ENCODE measurements around the gene ADAMTS19. TPM values are rescaled to one million over a fixed set of nuclear protein-coding genes. Genes with fewer than 3 reads are reported as not detected.

The ADAMTS19 gene
- total and polyA plus RNA-seq, 2 of the 13 experiments (the other 11 are each of a cell fraction or from before 2014, with no cell fraction given) = not detected

- DNase-seq (ENCODE audit: low spot score) = no peak
- H3K4me1 ChIP-seq (ENCODE audit: insufficient read depth, low read length) = no peaks in the 10 kb centered on the region
- H3K27ac ChIP-seq (ENCODE audit: extremely low read length, insufficient read depth, low read length) = no peak overlapping the region
- H3K4me2 ChIP-seq (ENCODE audit: low read depth, low read length) = no peak overlapping the region
- no peaks in the 10 kb centered on the region for H3K27me3 ChIP-seq (ENCODE audit: control insufficient read depth in 1 of 2, insufficient read depth in 2 of 2, low read length in 2 of 2)
- TF ChIP-seq ZBTB1 (CRISPR knock-in tag; IDR thresholded peaks at IDR 0.05; ENCODE audit: borderline replicate concordance) (no peak), ZNF567 (CRISPR knock-in tag; IDR thresholded peaks at IDR 0.05; ENCODE audit: borderline replicate concordance) (no peak), SRSF1 (optimal IDR thresholded peaks at IDR 0.05; ENCODE audit: low read depth, low read length) (no peak)
- intact Hi-C loops (cut with micrococcal nuclease; ENCODE audit: unreplicated experiment) (no loop called here), in situ Hi-C loops (cut with HindIII; ENCODE audit: extremely low pct_ligation_motif_present, low pct_unique_long_range_greater_than_20kb) (no loop called here)
- H3K4me3 ChIP-seq (replicated peaks in 1 of 3; ENCODE audit: insufficient read depth in 1 of 3, low read depth in 2 of 3, low read length in 3 of 3) = no peak overlapping the region
- H2AFZ ChIP-seq (ENCODE audit: low read length) = no peak overlapping the region
- H3K36me3 ChIP-seq (replicated peaks in 1 of 2; ENCODE audit: control insufficient read depth in 1 of 2, insufficient read depth in 2 of 2, low read length in 2 of 2) = no peaks in the 10 kb centered on the region
- H3K9me3 ChIP-seq (ENCODE audit: low read length) = no peaks in the 10 kb centered on the region
- no peak for ATAC-seq
- WGBS (ENCODE audit: low lambda C conversion rate) = 3% methylated on average over 2 of the region's 2 CpGs
- H3K9ac ChIP-seq (ENCODE audit: insufficient read depth, low read depth, low read length) = no peak overlapping the region
- FAIRE-seq = no peak
- POLR2A ChIA-PET = no interaction called here
- no peaks in the 10 kb centered on the region for H3K79me2 ChIP-seq (ENCODE audit: insufficient read depth, low read length)
- BruUV-seq (replicated peaks) = no TSS peak
- no peaks in the 10 kb centered on the region for H4K20me1 ChIP-seq (ENCODE audit: insufficient read depth, low read length)
- CTCF ChIA-PET (ENCODE audit: low intra/inter-chr PET ratio, low total read pairs) = no interaction called here
These were observed 264.1 kb downstream of the ADAMTS19 start for GRCh38 chr5:129724222-129724621.

GRCh38 chr5:129724647-129725046 lies 264.5 kb downstream of the ADAMTS19 start:
- Histone ChIP-seq H3K4me1 (ENCODE audit: insufficient read depth, low read length) (no peaks in the 10 kb centered on the region), H3K27ac (ENCODE audit: extremely low read length, insufficient read depth, low read length) (no peak overlapping the region), H3K4me2 (ENCODE audit: low read depth, low read length) (no peak overlapping the region), H3K36me3 (replicated peaks in 1 of 2; ENCODE audit: control insufficient read depth in 1 of 2, insufficient read depth in 2 of 2, low read length in 2 of 2) (no peaks in the 10 kb centered on the region), H3K4me3 (replicated peaks in 1 of 3; ENCODE audit: insufficient read depth in 1 of 3, low read depth in 2 of 3, low read length in 3 of 3) (no peak overlapping the region), H3K27me3 (ENCODE audit: control insufficient read depth in 1 of 2, insufficient read depth in 2 of 2, low read length in 2 of 2) (no peaks in the 10 kb centered on the region), H2AFZ (ENCODE audit: low read length) (no peak overlapping the region), H3K79me2 (ENCODE audit: insufficient read depth, low read length) (no peaks in the 10 kb centered on the region), H3K9ac (ENCODE audit: insufficient read depth, low read depth, low read length) (no peak overlapping the region), H3K9me3 (ENCODE audit: low read length) (no peaks in the 10 kb centered on the region), H4K20me1 (ENCODE audit: insufficient read depth, low read length) (no peaks in the 10 kb centered on the region)
- intact Hi-C loops (cut with micrococcal nuclease; ENCODE audit: unreplicated experiment) = no loop called here
- WGBS (ENCODE audit: low lambda C conversion rate) = 56% methylated on average over 4 of the region's 4 CpGs
- FAIRE-seq = no peak
- ATAC-seq = no peak
- POLR2A ChIA-PET = no interaction called here
- in situ Hi-C loops (cut with HindIII; ENCODE audit: extremely low pct_ligation_motif_present, low pct_unique_long_range_greater_than_20kb) = no loop called here
- DNase-seq (ENCODE audit: low spot score) = no peak
- no TSS peak for BruUV-seq (replicated peaks)
- CTCF ChIA-PET (ENCODE audit: low intra/inter-chr PET ratio, low total read pairs) = no interaction called here
- TF ChIP-seq KIAA2018 (CRISPR knock-in tag; IDR thresholded peaks at IDR 0.05; ENCODE audit: borderline replicate concordance) (no peak), SRF (IDR thresholded peaks at IDR 0.05; ENCODE audit: low read depth, low read length) (no peak), ZBTB20 (CRISPR knock-in tag; IDR thresholded peaks at IDR 0.05; ENCODE audit: borderline replicate concordance, low read depth) (no peak), ZNF138 (CRISPR knock-in tag; IDR thresholded peaks at IDR 0.05; ENCODE audit: low read depth) (no peak), SYNCRIP (IDR thresholded peaks at IDR 0.05; ENCODE audit: insufficient read depth, low read depth, low read length) (no peak), ZNF501 (CRISPR knock-in tag; IDR thresholded peaks at IDR 0.05) (no peak)

Data from HepG2 (cell line).